LNCAP (cell line): Measurements from ENCODE around the gene GPC6.

Experiments used
- CTCF ChIP-seq: fragments of 450-650 bp; IDR thresholded peaks from 2 replicates; pipeline ENCODE4 v1.5.1; 2017; ENCODE audit warnings: mild to moderate bottlenecking

GPC6 gene

GRCh38 chr13:93200626-93201025 lies 26.0 kb upstream of the GPC6 start:
- no peak for TF ChIP-seq CTCF

- TF ChIP-seq CTCF, result no peak
Observed at GRCh38 chr13:93201992-93202558, 24.5 kb upstream of the GPC6 start.

GRCh38 chr13:93216122-93216521 lies 10.5 kb upstream of the GPC6 start:
- TF ChIP-seq CTCF, result no peak

- TF ChIP-seq CTCF, result no peak
Observed at GRCh38 chr13:93217721-93218261, 8.8 kb upstream of the GPC6 start.

- TF ChIP-seq CTCF, result no peak
Observed at GRCh38 chr13:93218583-93218982, 8.0 kb upstream of the GPC6 start.

- TF ChIP-seq CTCF, result no peak
Observed at GRCh38 chr13:93220073-93220472, 6.5 kb upstream of the GPC6 start.

GRCh38 chr13:93222976-93223375 lies 3.6 kb upstream of the GPC6 start:
- no peak for TF ChIP-seq CTCF

- no peak for TF ChIP-seq CTCF
Observed at GRCh38 chr13:93224535-93224934, 2.1 kb upstream of the GPC6 start.
